ENCODE data around the gene PI4KB. TPM values are rescaled to one million over a fixed set of nuclear protein-coding genes. Genes with fewer than 3 reads are reported as not detected.

The PI4KB gene
- total and polyA plus RNA-seq, 2 of the 13 experiments (the other 11 are each of a cell fraction or from before 2014, with no cell fraction given), result 19.5 to 29.3 TPM

GRCh38 chr1:151282883-151283725 lies 44.1 kb downstream of the PI4KB start (continued):
- TF ChIP-seq ATF7 (IDR thresholded peaks at IDR 0.05) (no peak), ATF7 (CRISPR knock-in tag; IDR thresholded peaks at IDR 0.05) (no peak), HMG20A (CRISPR knock-in tag; IDR thresholded peaks at IDR 0.05; ENCODE audit: borderline replicate concordance) (no peak), ZNF281 (CRISPR knock-in tag; IDR thresholded peaks at IDR 0.05; ENCODE audit: borderline replicate concordance) (no peak), ZNF10 (CRISPR knock-in tag; IDR thresholded peaks at IDR 0.05; ENCODE audit: borderline replicate concordance, low read depth) (no peak), ZHX1 (CRISPR knock-in tag; IDR thresholded peaks at IDR 0.05; ENCODE audit: low read depth) (no peak), ZNF569 (CRISPR knock-in tag; IDR thresholded peaks at IDR 0.05; ENCODE audit: borderline replicate concordance) (no peak), ZNF501 (CRISPR knock-in tag; IDR thresholded peaks at IDR 0.05) (no peak), RXRA (CRISPR knock-in tag; IDR thresholded peaks at IDR 0.05) (no peak), KMT2B (CRISPR knock-in tag; IDR thresholded peaks at IDR 0.05) (no peak), ZNF343 (CRISPR knock-in tag; IDR thresholded peaks at IDR 0.05) (peak; percentile 75; the same call in 1 of the 2 replicates), GATA4 (IDR thresholded peaks at IDR 0.05; ENCODE audit: borderline replicate concordance, low read depth) (no peak), KDM6A (CRISPR knock-in tag; IDR thresholded peaks at IDR 0.05; ENCODE audit: low read depth) (no peak), ZNF510 (CRISPR knock-in tag; IDR thresholded peaks at IDR 0.05; ENCODE audit: low read depth) (no peak), ZNF7 (CRISPR knock-in tag; IDR thresholded peaks at IDR 0.05) (no peak), ZNF556 (CRISPR knock-in tag; IDR thresholded peaks at IDR 0.05; ENCODE audit: borderline replicate concordance) (no peak), ZMAT5 (CRISPR knock-in tag; IDR thresholded peaks at IDR 0.05; ENCODE audit: borderline replicate concordance, low read depth) (no peak), TEAD2 (CRISPR knock-in tag; IDR thresholded peaks at IDR 0.05) (no peak), ZNF570 (CRISPR knock-in tag; IDR thresholded peaks at IDR 0.05; ENCODE audit: borderline replicate concordance) (no peak)
- TF ChIP-seq, protein P1, sequence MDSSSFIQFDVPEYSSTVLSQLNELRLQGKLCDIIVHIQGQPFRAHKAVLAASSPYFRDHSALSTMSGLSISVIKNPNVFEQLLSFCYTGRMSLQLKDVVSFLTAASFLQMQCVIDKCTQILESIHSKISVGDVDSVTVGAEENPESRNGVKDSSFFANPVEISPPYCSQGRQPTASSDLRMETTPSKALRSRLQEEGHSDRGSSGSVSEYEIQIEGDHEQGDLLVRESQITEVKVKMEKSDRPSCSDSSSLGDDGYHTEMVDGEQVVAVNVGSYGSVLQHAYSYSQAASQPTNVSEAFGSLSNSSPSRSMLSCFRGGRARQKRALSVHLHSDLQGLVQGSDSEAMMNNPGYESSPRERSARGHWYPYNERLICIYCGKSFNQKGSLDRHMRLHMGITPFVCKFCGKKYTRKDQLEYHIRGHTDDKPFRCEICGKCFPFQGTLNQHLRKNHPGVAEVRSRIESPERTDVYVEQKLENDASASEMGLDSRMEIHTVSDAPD (CRISPR knock-in tag; IDR thresholded peaks at IDR 0.05), result no peak
- TF ChIP-seq, protein P2, sequence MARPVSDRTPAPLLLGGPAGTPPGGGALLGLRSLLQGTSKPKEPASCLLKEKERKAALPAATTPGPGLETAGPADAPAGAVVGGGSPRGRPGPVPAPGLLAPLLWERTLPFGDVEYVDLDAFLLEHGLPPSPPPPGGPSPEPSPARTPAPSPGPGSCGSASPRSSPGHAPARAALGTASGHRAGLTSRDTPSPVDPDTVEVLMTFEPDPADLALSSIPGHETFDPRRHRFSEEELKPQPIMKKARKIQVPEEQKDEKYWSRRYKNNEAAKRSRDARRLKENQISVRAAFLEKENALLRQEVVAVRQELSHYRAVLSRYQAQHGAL (CRISPR knock-in tag; IDR thresholded peaks at IDR 0.05; ENCODE audit: not compliant biosample characterization), result no peak

Measured in HepG2 (cell line).